GM18502 (cell line): ENCODE measurements around the gene CYBC1.
A peak's percentile ranks its signal among the peaks of the same experiment; 100 is the strongest.

Source experiments
- ATAC-seq: cut with Tn5 transposase; IDR thresholded peaks from one replicate; pipeline ENCODE4 v1.9.1; 2021; ENCODE audit warnings: mild to moderate bottlenecking; ENCODE audit not compliant: unreplicated experiment, poor library complexity

Gene CYBC1

GRCh38 chr17:82437325-82437668, 13.3 kb downstream of the CYBC1 start:
- ATAC-seq = no peak

GRCh38 chr17:82436601-82437324, 13.8 kb downstream of the CYBC1 start:
- ATAC-seq = no peak

GRCh38 chr17:82435601-82436583, 14.7 kb downstream of the CYBC1 start:
- no peak for ATAC-seq

- no peak for ATAC-seq
Measured at GRCh38 chr17:82435103-82435502, 15.4 kb downstream of the CYBC1 start.

- ATAC-seq = no peak
Measured at GRCh38 chr17:82434216-82434565, 16.4 kb downstream of the CYBC1 start.

- ATAC-seq = no peak
Measured at GRCh38 chr17:82433560-82434215, 16.9 kb downstream of the CYBC1 start.

GRCh38 chr17:82432017-82432416, 18.5 kb downstream of the CYBC1 start:
- no peak for ATAC-seq

- ATAC-seq = no peak
Measured at GRCh38 chr17:82429824-82430223, 20.7 kb downstream of the CYBC1 start.

- ATAC-seq = no peak
Measured at GRCh38 chr17:82428546-82428945, 22.0 kb downstream of the CYBC1 start.

- ATAC-seq = no peak
Measured at GRCh38 chr17:82424863-82425159, 25.7 kb downstream of the CYBC1 start.

GRCh38 chr17:82424001-82424862, 26.3 kb downstream of the CYBC1 start:
- no peak for ATAC-seq

- ATAC-seq = no peak
Measured at GRCh38 chr17:82419540-82419939, 31.0 kb downstream of the CYBC1 start.

- ATAC-seq = peak; percentile 88
Measured at GRCh38 chr17:82418001-82418986, 32.3 kb downstream of the CYBC1 start, which contains the start of the genes HEXD and OGFOD3. TSS of gene HEXD (plus strand) at chr17:82418347. CDS start at chr17:82419800, 1,453 bp downstream. TSS of gene OGFOD3 (minus strand) at chr17:82418586. CDS start at chr17:82418485, 101 bp downstream.

- no peak for ATAC-seq
Measured at GRCh38 chr17:82416771-82417170, 33.8 kb downstream of the CYBC1 start.

- ATAC-seq = no peak
Measured at GRCh38 chr17:82416264-82416663, 34.3 kb downstream of the CYBC1 start.

- no peak for ATAC-seq
Measured at GRCh38 chr17:82415786-82416185, 34.8 kb downstream of the CYBC1 start.

- ATAC-seq = no peak
Measured at GRCh38 chr17:82415336-82415735, 35.2 kb downstream of the CYBC1 start.

- ATAC-seq = no peak
Measured at GRCh38 chr17:82414548-82415281, 35.8 kb downstream of the CYBC1 start.
